Activated naive CD4-positive, alpha-beta T cell treated with anti-CD3 and anti-CD28 coated beads, Interleukin-2, amount 10 ng/mL, durations not matched to agents 7 days and 5 days (primary cell): ENCODE measurements around the gene ARV1.
"Not testable (repeated sequence)": the region's sequence is repeated elsewhere in the genome, so short reads cannot be mapped to it uniquely, and the experiment has no call there.

Experiments
- CTCF ChIA-PET: fragments of 350-600 bp; sonication (Branson Sonifier 250); formaldehyde crosslinking; loops from one replicate; lab custom pipeline; 2021; ENCODE audit warnings: antibody characterized with exemption; lab: Charles Lee
- DNase-seq: peaks from one replicate; pipeline ENCODE4 v3.0.0-alpha.2; 2020
- H3K27ac Mint-ChIP-seq: one replicate; pipeline ENCODE4 v1.8.0; 2021; ENCODE audit warnings: mild to moderate bottlenecking, moderate library complexity, mixed read lengths
- H3K27me3 Mint-ChIP-seq: one replicate; pipeline ENCODE4 v1.8.0; 2021; ENCODE audit warnings: mild to moderate bottlenecking, mixed read lengths
- H3K36me3 Mint-ChIP-seq: one replicate; pipeline ENCODE4 v1.8.0; 2021; ENCODE audit warnings: mixed read lengths
- H3K4me1 Mint-ChIP-seq: one replicate; pipeline ENCODE4 v1.8.0; 2021; ENCODE audit warnings: mixed read lengths
- H3K4me3 Mint-ChIP-seq: one replicate; pipeline ENCODE4 v1.8.0; 2021; ENCODE audit warnings: mild to moderate bottlenecking, moderate library complexity, mixed read lengths
- H3K9me3 Mint-ChIP-seq: one replicate; pipeline ENCODE4 v1.8.0; 2021; ENCODE audit warnings: mixed read lengths

ARV1 gene

GRCh38 chr1:230984622-230985515, 6.0 kb downstream of the ARV1 start:
- DNase-seq, CTCF ChIA-PET, H3K4me3 Mint-ChIP-seq, H3K4me1 Mint-ChIP-seq, H3K27me3 Mint-ChIP-seq, H3K9me3 Mint-ChIP-seq, H3K27ac Mint-ChIP-seq: not testable (repeated sequence)
- H3K36me3 Mint-ChIP-seq, result peaks cover 15% of the 10 kb centered on the region

- Mint-ChIP-seq H3K36me3 (peaks cover 15% of the 10 kb centered on the region), H3K4me3 (no peak overlapping the region), H3K27ac (no peak overlapping the region), H3K9me3 (no peaks in the 10 kb centered on the region), H3K4me1 (peaks cover 4% of the 10 kb centered on the region), H3K27me3 (no peaks in the 10 kb centered on the region)
- CTCF ChIA-PET, result no interaction called here
- no peak for DNase-seq
These were observed 6.8 kb downstream of the ARV1 start for GRCh38 chr1:230985711-230986110.

- Mint-ChIP-seq H3K9me3 (no peaks in the 10 kb centered on the region), H3K27me3 (no peaks in the 10 kb centered on the region), H3K4me1 (peaks cover 4% of the 10 kb centered on the region), H3K4me3 (no peak overlapping the region), H3K27ac (peak overlapping the region; percentile 12), H3K36me3 (peaks cover 21% of the 10 kb centered on the region)
- no peak for DNase-seq
- CTCF ChIA-PET, result no interaction called here
These were observed 8.1 kb downstream of the ARV1 start for GRCh38 chr1:230986976-230987375.

GRCh38 chr1:230987448-230987847, 8.6 kb downstream of the ARV1 start:
- H3K4me1 Mint-ChIP-seq, result peaks cover 4% of the 10 kb centered on the region

DNA sequence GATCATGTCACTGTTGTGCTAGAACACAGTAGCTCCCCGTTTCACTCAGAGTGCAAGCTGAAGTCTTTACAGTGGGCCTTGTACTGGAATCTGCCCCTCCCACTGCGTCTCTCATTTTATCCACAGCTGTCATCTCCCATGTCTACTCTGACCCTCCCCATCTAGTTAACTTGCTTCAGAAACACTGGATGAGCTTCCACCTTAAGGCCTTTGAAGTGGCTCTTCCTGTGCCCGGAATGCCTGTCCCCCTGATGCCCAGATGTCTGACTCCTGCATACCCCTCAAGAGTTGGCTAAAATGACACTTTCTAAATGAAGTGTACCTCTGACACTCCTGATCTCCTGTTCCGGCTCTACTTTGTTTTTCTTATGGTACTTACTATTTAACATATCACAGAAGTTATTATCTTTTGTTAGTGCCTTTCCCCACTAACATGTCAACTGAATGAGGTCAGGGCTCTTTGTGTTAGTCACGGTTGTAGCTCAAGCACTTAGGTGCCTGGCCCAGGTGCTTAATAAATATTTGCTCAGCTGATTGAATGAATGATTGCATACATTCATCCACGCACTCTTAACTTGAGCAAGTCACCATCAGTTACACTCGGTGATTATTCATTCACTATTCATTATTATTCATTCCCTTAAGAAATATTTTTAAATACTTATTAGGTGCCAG, 13.3 kb downstream of the ARV1 start:
- Mint-ChIP-seq H3K9me3 (no peaks in the 10 kb centered on the region), H3K4me3 (no peak overlapping the region), H3K4me1 (no peaks in the 10 kb centered on the region), H3K27me3 (no peaks in the 10 kb centered on the region), H3K27ac (no peak overlapping the region), H3K36me3 (peaks cover 22% of the 10 kb centered on the region)
- CTCF ChIA-PET, result no interaction called here
- no peak for DNase-seq

More at GRCh38 chr1:230987448-230987847, 8.6 kb downstream of the ARV1 start:
- CTCF ChIA-PET, result no interaction called here
- H3K9me3 Mint-ChIP-seq, result no peaks in the 10 kb centered on the region
- H3K27ac Mint-ChIP-seq, result no peak overlapping the region
- H3K27me3 Mint-ChIP-seq, result no peaks in the 10 kb centered on the region
- H3K4me3 Mint-ChIP-seq, result no peak overlapping the region
- no peak for DNase-seq
- peaks cover 25% of the 10 kb centered on the region for H3K36me3 Mint-ChIP-seq

- Mint-ChIP-seq H3K27me3 (no peaks in the 10 kb centered on the region), H3K27ac (no peak overlapping the region), H3K9me3 (no peaks in the 10 kb centered on the region), H3K4me1 (no peaks in the 10 kb centered on the region), H3K36me3 (peaks cover 18% of the 10 kb centered on the region), H3K4me3 (no peak overlapping the region)
- DNase-seq, result no peak
- CTCF ChIA-PET, result interaction anchor here (1.2 kb wide), 1 partner anchor 22 kb away, joined by 3 read pairs; no protein-coding TSS in a partner anchor
These were observed 16.0 kb downstream of the ARV1 start for GRCh38 chr1:230994860-230995259.

DNA sequence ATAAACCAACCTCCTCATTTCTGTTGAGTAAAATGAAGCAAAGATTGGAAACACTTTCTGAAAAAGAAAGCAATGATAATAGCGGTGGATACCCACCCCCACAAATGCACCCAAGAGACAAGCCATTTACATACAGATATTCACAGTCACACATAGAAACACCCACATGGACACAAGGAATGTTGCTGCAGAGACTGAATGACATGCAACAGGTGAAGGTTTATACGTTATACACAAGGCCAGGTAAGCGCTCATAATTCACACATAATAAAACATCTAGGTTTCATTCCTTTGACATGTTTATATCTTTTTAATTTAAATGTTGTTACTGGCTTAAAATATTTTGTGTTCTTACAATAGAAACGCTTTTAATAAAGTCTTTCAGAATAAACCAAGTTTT, 21.3 kb downstream of the ARV1 start:
- DNase-seq, result no peak
- peaks cover under 1% of the 10 kb centered on the region for H3K27me3 Mint-ChIP-seq
- H3K4me3 Mint-ChIP-seq, result no peak overlapping the region
- H3K36me3 Mint-ChIP-seq, result peaks cover 26% of the 10 kb centered on the region
- H3K27ac Mint-ChIP-seq, result no peak overlapping the region
- CTCF ChIA-PET, result no interaction called here
- H3K4me1 Mint-ChIP-seq, result no peaks in the 10 kb centered on the region
- H3K9me3 Mint-ChIP-seq, result peaks cover 19% of the 10 kb centered on the region

DNA sequence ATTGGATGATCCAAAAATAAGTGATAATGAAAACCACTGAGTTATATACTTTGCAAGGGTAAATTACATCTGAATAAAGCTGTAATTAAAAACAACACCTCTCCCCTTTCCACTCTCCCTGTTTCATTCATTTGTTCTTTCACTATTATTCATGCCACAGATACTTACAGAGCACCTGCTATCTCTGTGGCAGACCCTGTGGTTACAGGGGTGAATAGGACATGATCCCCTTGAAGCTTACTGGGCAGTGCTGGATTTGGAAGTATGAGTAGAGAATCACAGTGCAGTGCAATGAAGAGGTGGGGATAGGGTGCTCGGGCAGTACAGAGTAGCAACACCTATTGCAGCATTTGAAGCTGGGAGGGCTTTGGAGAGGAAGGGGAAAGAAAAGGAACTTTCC, 21.7 kb downstream of the ARV1 start:
- CTCF ChIA-PET, result no interaction called here
- Mint-ChIP-seq H3K36me3 (peaks cover 25% of the 10 kb centered on the region), H3K9me3 (peaks cover 23% of the 10 kb centered on the region), H3K4me3 (no peak overlapping the region), H3K27ac (no peak overlapping the region), H3K4me1 (no peaks in the 10 kb centered on the region), H3K27me3 (peaks cover 5% of the 10 kb centered on the region)
- DNase-seq, result no peak

GRCh38 chr1:231001892-231002291, 23.0 kb downstream of the ARV1 start:
- Mint-ChIP-seq H3K9me3 (peaks cover 34% of the 10 kb centered on the region), H3K4me3 (no peak overlapping the region), H3K36me3 (peaks cover 23% of the 10 kb centered on the region), H3K27me3 (peaks cover 5% of the 10 kb centered on the region), H3K4me1 (no peaks in the 10 kb centered on the region), H3K27ac (no peak overlapping the region)
- CTCF ChIA-PET, result no interaction called here
- DNase-seq, result no peak

- DNase-seq, H3K4me1 Mint-ChIP-seq, H3K27ac Mint-ChIP-seq, H3K4me3 Mint-ChIP-seq, H3K27me3 Mint-ChIP-seq, CTCF ChIA-PET: not testable (repeated sequence)
- peaks cover 19% of the 10 kb centered on the region for H3K36me3 Mint-ChIP-seq
- peaks cover 39% of the 10 kb centered on the region for H3K9me3 Mint-ChIP-seq
These were observed 28.6 kb downstream of the ARV1 start for GRCh38 chr1:231007535-231007934.

GRCh38 chr1:231011360-231011759, 32.5 kb downstream of the ARV1 start:
- peaks cover 10% of the 10 kb centered on the region for H3K9me3 Mint-ChIP-seq
- no peaks in the 10 kb centered on the region for H3K27me3 Mint-ChIP-seq
- DNase-seq, result no peak
- no peak overlapping the region for H3K27ac Mint-ChIP-seq
- H3K4me1 Mint-ChIP-seq, result no peaks in the 10 kb centered on the region
- H3K36me3 Mint-ChIP-seq, result no peaks in the 10 kb centered on the region
- no peak overlapping the region for H3K4me3 Mint-ChIP-seq
- CTCF ChIA-PET, result no interaction called here

DNA sequence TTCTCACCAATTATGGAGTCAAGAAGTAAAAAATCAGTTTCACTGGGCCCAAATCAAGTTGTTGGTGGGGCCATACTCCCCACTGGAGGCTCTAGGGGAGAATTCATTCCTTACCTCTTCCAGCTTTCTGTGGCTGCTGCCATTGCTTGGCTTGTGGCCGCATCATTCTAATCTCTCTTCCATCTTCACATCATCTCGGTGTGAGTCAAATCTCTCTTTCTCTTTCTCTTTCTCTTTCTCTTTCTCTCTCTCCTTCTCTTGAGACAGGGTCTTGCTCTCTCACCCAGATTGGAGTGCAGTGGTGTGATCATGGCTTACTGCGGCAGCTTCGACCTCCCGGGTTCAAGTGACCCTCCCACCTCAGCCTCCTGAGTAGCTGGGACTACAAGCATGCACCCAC, 33.1 kb downstream of the ARV1 start:
- no peaks in the 10 kb centered on the region for H3K36me3 Mint-ChIP-seq
- H3K4me1 Mint-ChIP-seq, result no peaks in the 10 kb centered on the region
- peaks cover 4% of the 10 kb centered on the region for H3K9me3 Mint-ChIP-seq
- no peak overlapping the region for H3K4me3 Mint-ChIP-seq
- CTCF ChIA-PET, result no interaction called here
- H3K27ac Mint-ChIP-seq, result no peak overlapping the region
- DNase-seq, result no peak
- H3K27me3 Mint-ChIP-seq, result no peaks in the 10 kb centered on the region

GRCh38 chr1:231013391-231014015, 34.6 kb downstream of the ARV1 start:
- Mint-ChIP-seq H3K36me3 (no peaks in the 10 kb centered on the region), H3K4me1 (no peaks in the 10 kb centered on the region), H3K27ac (no peak overlapping the region), H3K4me3 (no peak overlapping the region), H3K27me3 (no peaks in the 10 kb centered on the region), H3K9me3 (no peaks in the 10 kb centered on the region)
- DNase-seq, result no peak
- CTCF ChIA-PET, result no interaction called here

DNA sequence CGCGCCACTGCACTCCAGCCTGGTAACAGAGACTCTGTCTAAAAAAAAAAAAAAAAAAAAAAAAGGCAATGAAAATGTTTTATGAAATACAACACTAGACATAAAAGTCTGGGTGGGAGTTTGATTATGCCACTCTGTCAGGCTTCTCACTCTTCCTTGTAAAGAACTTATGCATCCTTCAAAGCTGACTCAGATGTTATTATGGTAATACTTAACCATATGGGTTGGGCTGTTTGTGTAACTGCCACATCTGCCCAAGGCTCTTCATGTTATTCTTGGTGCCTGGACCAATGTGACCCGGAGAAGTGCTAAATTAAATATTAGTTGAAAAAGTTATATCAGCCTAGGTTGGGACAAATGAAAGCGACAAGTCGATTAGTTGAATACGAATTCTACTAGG, 37.3 kb downstream of the ARV1 start:
- H3K36me3 Mint-ChIP-seq, result peaks cover 2% of the 10 kb centered on the region
- CTCF ChIA-PET, result interaction anchor here (0.6 kb wide), 1 partner anchor 20 kb away, joined by 3 read pairs; no protein-coding TSS in a partner anchor
- no peaks in the 10 kb centered on the region for H3K27me3 Mint-ChIP-seq
- DNase-seq, result no peak
- H3K27ac Mint-ChIP-seq, result no peak overlapping the region
- H3K4me3 Mint-ChIP-seq, result no peak overlapping the region
- no peaks in the 10 kb centered on the region for H3K9me3 Mint-ChIP-seq
- H3K4me1 Mint-ChIP-seq, result peaks cover 15% of the 10 kb centered on the region
